ENCODE measurements around the gene UBA3.

DNA sequence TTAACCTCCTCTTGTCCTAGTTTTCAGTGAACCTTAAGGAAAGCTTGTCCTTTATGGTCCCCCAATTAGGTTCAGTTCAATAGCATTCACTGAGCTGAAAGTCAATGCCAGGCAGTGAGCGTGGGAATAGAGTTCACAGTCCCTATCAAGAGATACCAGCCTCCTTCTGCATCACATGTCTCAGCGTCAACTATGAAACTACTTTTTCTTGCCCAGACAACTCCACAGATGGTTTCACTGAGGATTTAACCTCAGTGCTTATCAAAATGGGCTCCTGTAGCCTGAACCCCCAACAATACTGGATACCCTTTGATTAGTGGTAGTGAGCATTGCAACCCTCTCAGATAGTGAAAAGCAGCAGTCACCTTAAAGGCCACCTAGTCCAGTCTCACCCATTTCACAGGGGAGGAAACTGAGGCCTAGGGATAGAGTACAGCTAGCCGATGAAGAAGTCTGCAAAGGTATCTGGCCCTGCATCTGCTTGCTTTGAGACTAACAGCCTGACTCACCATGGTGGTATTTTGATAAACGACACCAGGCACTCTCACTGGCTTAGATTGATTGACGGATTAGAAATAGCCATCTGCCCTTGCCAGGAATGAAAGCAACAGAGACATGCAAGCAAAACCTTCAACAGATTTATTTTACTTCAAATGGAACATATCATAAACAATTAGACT lies 1.6 kb upstream of the UBA3 start:
- TF ChIP-seq, protein P1, sequence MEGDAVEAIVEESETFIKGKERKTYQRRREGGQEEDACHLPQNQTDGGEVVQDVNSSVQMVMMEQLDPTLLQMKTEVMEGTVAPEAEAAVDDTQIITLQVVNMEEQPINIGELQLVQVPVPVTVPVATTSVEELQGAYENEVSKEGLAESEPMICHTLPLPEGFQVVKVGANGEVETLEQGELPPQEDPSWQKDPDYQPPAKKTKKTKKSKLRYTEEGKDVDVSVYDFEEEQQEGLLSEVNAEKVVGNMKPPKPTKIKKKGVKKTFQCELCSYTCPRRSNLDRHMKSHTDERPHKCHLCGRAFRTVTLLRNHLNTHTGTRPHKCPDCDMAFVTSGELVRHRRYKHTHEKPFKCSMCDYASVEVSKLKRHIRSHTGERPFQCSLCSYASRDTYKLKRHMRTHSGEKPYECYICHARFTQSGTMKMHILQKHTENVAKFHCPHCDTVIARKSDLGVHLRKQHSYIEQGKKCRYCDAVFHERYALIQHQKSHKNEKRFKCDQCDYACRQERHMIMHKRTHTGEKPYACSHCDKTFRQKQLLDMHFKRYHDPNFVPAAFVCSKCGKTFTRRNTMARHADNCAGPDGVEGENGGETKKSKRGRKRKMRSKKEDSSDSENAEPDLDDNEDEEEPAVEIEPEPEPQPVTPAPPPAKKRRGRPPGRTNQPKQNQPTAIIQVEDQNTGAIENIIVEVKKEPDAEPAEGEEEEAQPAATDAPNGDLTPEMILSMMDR (IDR thresholded peaks at IDR 0.05), result no peak
- TF ChIP-seq POLR2A (IDR thresholded peaks at IDR 0.05), result no peak
- TF ChIP-seq POLR2AphosphoS5 (IDR thresholded peaks at IDR 0.05), result no peak
- TF ChIP-seq EP300 (IDR thresholded peaks at IDR 0.05), result no peak

Measured in stomach (tissue), 4 donors.